Activated naive CD4-positive, alpha-beta T cell treated with anti-CD3 and anti-CD28 coated beads for 36 hours (primary cell): ENCODE data around the gene NT5DC1. TPM values are rescaled to one million over a fixed set of nuclear protein-coding genes. Genes with fewer than 3 reads are reported as not detected.
A peak's percentile ranks its signal among the peaks of the same experiment; 100 is the strongest.

Experiments
- CTCF ChIA-PET: fragments of 350-600 bp; sonication (Branson Sonifier 250); formaldehyde crosslinking; loops from one replicate; lab custom pipeline; 2021; ENCODE audit warnings: antibody characterized with exemption; lab: Charles Lee
- DNase-seq: peaks from one replicate; pipeline ENCODE4 v3.0.0-alpha.2; 2020
- H3K27ac Mint-ChIP-seq: one replicate; pipeline ENCODE4 v1.8.0; 2021; ENCODE audit warnings: mild to moderate bottlenecking, mixed read lengths
- H3K27me3 Mint-ChIP-seq: one replicate; pipeline ENCODE4 v1.8.0; 2021; ENCODE audit warnings: low read depth, mixed read lengths
- H3K36me3 Mint-ChIP-seq: one replicate; pipeline ENCODE4 v1.8.0; 2021; ENCODE audit warnings: low read depth, mixed read lengths
- H3K4me1 Mint-ChIP-seq: one replicate; pipeline ENCODE4 v1.8.0; 2021; ENCODE audit warnings: low read depth, mixed read lengths
- H3K4me3 Mint-ChIP-seq: one replicate; pipeline ENCODE4 v1.8.0; 2021; ENCODE audit warnings: mild to moderate bottlenecking, moderate library complexity, mixed read lengths
- H3K9me3 Mint-ChIP-seq: one replicate; pipeline ENCODE4 v1.8.0; 2021; ENCODE audit warnings: mixed read lengths
- intact Hi-C: fragments of 100-400 bp; cut with micrococcal nuclease; formaldehyde crosslinking; loops from one replicate; pipeline ENCODE4 v1.15.1; 2023
- total RNA-seq, 2 experiments: library from RNA; stranded (reverse); gene quantifications; one replicate each; pipeline ENCODE4 v1.2.3, GENCODE V29; 2021

Gene NT5DC1
- total RNA-seq, 2 experiments from 2014 or later: 59.7 to 62.6 TPM

GRCh38 chr6:116238083-116238482 is 137.4 kb downstream of the NT5DC1 start:
- intact Hi-C loops: no loop called here
- H3K9me3 Mint-ChIP-seq: no peaks in the 10 kb centered on the region
- H3K27me3 Mint-ChIP-seq: no peaks in the 10 kb centered on the region
- no peak for DNase-seq
- no peaks in the 10 kb centered on the region for H3K4me1 Mint-ChIP-seq
- H3K36me3 Mint-ChIP-seq: peaks cover 3% of the 10 kb centered on the region
- no peak overlapping the region for H3K4me3 Mint-ChIP-seq
- CTCF ChIA-PET: no interaction called here
- no peak overlapping the region for H3K27ac Mint-ChIP-seq

DNA sequence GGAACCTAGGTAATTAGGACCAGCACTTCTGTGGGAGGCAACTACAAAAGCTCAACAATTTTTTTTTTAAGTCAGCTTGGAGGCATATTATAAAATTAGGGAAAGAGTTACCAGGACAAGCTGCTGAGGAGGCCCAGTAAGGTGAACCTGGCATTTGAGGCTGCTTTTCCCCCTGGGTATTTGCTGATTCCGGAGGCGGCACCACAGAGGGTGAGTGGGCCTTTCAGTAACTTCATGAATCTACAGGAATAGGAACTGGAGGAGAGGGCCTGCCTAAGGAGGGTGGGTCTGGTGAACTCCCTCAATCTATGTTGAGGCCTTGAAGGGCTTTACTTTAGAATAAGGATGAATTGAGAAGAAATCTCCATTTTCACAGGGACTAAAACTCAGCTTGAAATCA is 138.6 kb downstream of the NT5DC1 start:
- H3K4me1 Mint-ChIP-seq: no peaks in the 10 kb centered on the region
- peaks cover 3% of the 10 kb centered on the region for H3K36me3 Mint-ChIP-seq
- intact Hi-C loops: no loop called here
- no peak overlapping the region for H3K27ac Mint-ChIP-seq
- no peaks in the 10 kb centered on the region for H3K27me3 Mint-ChIP-seq
- no peak overlapping the region for H3K4me3 Mint-ChIP-seq
- no peak for DNase-seq
- CTCF ChIA-PET: interaction anchor here (0.5 to 0.6 kb wide), 2 partner anchors 30 to 1574 kb away, joined by 3 to 6 read pairs; no protein-coding TSS in a partner anchor
- H3K9me3 Mint-ChIP-seq: no peaks in the 10 kb centered on the region

DNA sequence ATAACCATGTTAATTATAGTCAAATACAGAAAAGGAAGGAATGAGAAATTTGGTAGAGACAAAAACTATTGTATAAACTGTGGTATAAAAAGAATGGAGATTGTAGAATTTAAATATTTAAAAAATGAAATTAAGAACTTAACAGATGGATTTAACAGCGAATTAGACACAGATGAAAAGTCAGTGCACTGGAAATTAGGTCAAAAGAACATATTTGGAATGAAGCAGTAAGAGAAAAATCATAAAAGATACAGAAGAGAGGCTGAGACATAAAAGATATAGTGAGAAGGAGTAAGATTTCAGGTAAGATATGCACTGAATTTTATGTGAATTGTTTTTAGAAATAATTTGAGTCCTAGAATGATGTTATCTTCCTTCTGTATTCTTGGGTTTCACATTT is 139.2 kb downstream of the NT5DC1 start:
- Mint-ChIP-seq H3K4me1 (no peaks in the 10 kb centered on the region), H3K27me3 (no peaks in the 10 kb centered on the region), H3K36me3 (peaks cover 3% of the 10 kb centered on the region), H3K27ac (no peak overlapping the region), H3K4me3 (no peak overlapping the region), H3K9me3 (no peaks in the 10 kb centered on the region)
- intact Hi-C loops: no loop called here
- DNase-seq: no peak
- CTCF ChIA-PET: no interaction called here

DNA sequence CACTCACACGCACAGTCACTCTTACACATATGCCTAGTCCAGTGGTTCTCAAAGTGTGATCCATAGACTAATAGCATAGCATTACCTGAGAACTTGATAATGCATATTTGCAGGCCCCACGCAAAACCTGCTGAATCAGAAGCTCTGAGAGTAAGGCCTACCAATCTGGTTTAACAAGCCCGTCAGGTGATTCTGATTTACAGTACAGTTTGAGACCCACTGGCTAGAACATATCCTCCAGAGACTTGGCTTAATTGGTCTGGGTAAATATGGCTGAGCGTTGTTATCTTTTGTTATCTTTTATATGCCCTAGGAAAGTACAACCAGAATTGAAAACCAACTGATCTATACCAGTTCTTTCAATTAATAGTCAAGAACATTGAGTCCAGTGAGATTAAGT is 143.6 kb downstream of the NT5DC1 start:
- Mint-ChIP-seq H3K9me3 (no peaks in the 10 kb centered on the region), H3K27ac (no peak overlapping the region), H3K4me3 (no peak overlapping the region), H3K4me1 (peaks cover 10% of the 10 kb centered on the region), H3K36me3 (peaks cover 3% of the 10 kb centered on the region), H3K27me3 (no peaks in the 10 kb centered on the region)
- CTCF ChIA-PET: interaction anchor here (1.8 kb wide), 1 partner anchor 44 kb away, joined by 7 read pairs; no protein-coding TSS in a partner anchor
- DNase-seq: no peak
- intact Hi-C loops: no loop called here

DNA sequence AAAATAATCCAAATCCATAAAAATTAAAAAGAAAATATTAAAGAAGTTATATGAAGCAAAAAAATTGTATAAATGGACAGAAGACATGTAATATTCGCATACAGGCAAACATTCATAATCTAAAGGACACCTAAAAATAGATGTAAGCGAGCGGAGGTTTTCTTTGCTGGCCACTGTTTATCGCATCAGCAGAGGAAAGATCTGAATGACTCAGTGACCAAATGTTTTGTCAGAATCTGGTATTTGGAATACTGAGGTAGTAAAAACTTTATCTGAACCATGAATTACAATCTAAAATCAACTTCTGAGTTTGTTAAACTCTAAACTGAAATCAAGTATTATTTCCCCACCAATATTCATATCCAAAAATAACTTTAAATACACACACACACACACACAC is 145.4 kb downstream of the NT5DC1 start:
- Mint-ChIP-seq H3K36me3 (peaks cover 6% of the 10 kb centered on the region), H3K4me3 (no peak overlapping the region), H3K27ac (no peak overlapping the region), H3K4me1 (peaks cover 23% of the 10 kb centered on the region), H3K9me3 (no peaks in the 10 kb centered on the region), H3K27me3 (no peaks in the 10 kb centered on the region)
- CTCF ChIA-PET: interaction anchor here (1.8 kb wide), 1 partner anchor 42 kb away, joined by 7 read pairs; no protein-coding TSS in a partner anchor
- DNase-seq: no peak
- intact Hi-C loops: no loop called here

DNA sequence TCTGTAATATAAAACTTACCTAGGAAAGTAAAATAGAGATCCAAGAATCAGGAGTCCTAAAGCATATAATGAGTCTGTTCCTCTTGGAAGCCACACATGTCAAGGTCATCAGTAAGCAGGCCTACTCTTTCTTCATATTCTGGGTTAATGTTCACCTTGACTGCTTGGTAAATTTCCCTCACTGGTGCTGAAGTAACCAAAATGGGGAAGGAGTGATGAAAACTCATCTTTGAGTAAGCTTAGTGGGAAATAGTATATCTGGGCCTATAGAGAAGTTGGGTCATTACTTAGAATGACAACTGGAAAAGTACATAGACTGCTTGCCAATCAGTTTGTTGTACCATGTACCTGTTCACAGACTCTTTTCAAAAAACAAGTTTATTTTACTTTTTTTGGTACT is 146.6 kb downstream of the NT5DC1 start:
- H3K36me3 Mint-ChIP-seq: peaks cover 11% of the 10 kb centered on the region
- H3K9me3 Mint-ChIP-seq: no peaks in the 10 kb centered on the region
- no peaks in the 10 kb centered on the region for H3K27me3 Mint-ChIP-seq
- DNase-seq: no peak
- intact Hi-C loops: no loop called here
- CTCF ChIA-PET: no interaction called here
- H3K4me3 Mint-ChIP-seq: no peak overlapping the region
- H3K27ac Mint-ChIP-seq: no peak overlapping the region
- peaks cover 35% of the 10 kb centered on the region for H3K4me1 Mint-ChIP-seq

- Mint-ChIP-seq H3K9me3 (no peaks in the 10 kb centered on the region), H3K4me1 (peaks cover 37% of the 10 kb centered on the region), H3K36me3 (peaks cover 13% of the 10 kb centered on the region), H3K4me3 (no peak overlapping the region), H3K27me3 (no peaks in the 10 kb centered on the region), H3K27ac (no peak overlapping the region)
- intact Hi-C loops: no loop called here
- no peak for DNase-seq
- CTCF ChIA-PET: no interaction called here
Measured at GRCh38 chr6:116248577-116248976, 147.9 kb downstream of the NT5DC1 start.

DNA sequence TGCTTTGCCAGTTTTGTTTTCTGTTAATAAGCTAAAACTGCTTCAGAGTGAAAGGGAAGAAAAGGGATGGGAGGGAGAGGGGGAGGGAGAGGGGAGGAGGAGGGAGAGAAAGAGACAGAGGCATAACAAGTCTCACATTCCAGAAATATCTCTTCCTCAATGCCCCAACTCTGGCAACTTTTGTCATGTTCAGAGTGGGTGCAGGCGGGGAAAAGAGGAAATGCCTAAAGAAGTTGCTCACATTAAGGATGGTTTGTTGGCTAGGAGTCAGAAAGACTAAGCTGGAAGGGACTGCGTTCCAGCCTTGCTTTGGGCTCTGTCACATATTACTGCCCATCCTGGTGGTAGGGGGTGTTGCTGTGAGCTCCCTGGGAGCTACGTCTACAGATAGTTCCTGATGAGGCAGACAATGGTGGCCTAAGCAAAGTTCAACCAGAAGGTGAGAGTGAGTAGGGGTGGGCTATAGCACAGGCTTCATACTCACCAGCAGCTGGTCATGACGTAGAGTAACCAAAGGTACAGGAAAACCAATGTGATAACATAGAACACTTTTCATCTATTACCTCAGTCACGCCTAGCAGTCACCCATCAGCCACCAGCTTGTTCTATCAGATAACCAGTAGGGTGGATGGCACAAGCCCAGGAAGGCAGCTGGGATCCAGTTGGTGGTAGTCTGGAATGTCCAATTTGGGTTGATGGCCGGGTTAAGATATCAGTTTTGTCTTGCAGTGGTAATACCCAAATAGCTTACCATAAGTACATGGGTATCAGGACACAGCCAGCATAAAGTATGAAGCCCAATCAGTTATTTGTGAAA is 151.1 kb downstream of the NT5DC1 start:
- Mint-ChIP-seq H3K9me3 (no peaks in the 10 kb centered on the region), H3K27ac (no peak overlapping the region), H3K4me1 (peaks cover 37% of the 10 kb centered on the region), H3K27me3 (no peaks in the 10 kb centered on the region), H3K36me3 (peaks cover 13% of the 10 kb centered on the region), H3K4me3 (no peak overlapping the region)
- CTCF ChIA-PET: interaction anchor here (1.1 to 1.7 kb wide), 3 partner anchors 9 to 27 kb away, joined by 3 to 5 read pairs (median 4); no protein-coding TSS in a partner anchor
- intact Hi-C loops: loop anchor here (5.0 to 10.0 kb wide), 3 partner anchors 1293 to 1423 kb away; partner anchors contain the start of genes GOPC and NUS1
- no peak for DNase-seq

DNA sequence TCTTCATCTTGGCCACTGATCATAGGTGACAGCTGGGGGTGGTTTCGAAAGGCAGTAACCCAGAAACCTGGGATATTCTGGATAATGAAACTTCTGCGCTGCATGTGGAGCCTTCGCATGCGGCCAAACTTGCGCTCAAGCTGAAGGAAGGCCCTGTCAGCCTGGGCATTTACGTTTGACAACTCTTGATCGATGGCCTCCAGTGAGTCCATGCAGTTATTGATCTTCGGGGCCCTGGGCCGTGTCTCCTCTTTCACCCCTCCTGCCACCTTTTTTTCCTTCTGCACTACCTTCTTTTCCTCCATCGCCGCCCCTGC is 152.5 kb downstream of the NT5DC1 start:
- peaks cover 41% of the 10 kb centered on the region for H3K4me1 Mint-ChIP-seq
- no peak overlapping the region for H3K27ac Mint-ChIP-seq
- intact Hi-C loops: loop anchor here (1.0 to 10.0 kb wide), 4 partner anchors 117 to 1422 kb away; partner anchors contain the start of genes DSE, GOPC and NUS1
- H3K4me3 Mint-ChIP-seq: no peak overlapping the region
- no peaks in the 10 kb centered on the region for H3K27me3 Mint-ChIP-seq
- CTCF ChIA-PET: interaction anchor here (1.5 to 1.7 kb wide), 3 partner anchors 15 to 26 kb away, joined by 3 to 5 read pairs (median 4); no protein-coding TSS in a partner anchor
- no peaks in the 10 kb centered on the region for H3K9me3 Mint-ChIP-seq
- H3K36me3 Mint-ChIP-seq: peaks cover 13% of the 10 kb centered on the region
- no peak for DNase-seq

DNA sequence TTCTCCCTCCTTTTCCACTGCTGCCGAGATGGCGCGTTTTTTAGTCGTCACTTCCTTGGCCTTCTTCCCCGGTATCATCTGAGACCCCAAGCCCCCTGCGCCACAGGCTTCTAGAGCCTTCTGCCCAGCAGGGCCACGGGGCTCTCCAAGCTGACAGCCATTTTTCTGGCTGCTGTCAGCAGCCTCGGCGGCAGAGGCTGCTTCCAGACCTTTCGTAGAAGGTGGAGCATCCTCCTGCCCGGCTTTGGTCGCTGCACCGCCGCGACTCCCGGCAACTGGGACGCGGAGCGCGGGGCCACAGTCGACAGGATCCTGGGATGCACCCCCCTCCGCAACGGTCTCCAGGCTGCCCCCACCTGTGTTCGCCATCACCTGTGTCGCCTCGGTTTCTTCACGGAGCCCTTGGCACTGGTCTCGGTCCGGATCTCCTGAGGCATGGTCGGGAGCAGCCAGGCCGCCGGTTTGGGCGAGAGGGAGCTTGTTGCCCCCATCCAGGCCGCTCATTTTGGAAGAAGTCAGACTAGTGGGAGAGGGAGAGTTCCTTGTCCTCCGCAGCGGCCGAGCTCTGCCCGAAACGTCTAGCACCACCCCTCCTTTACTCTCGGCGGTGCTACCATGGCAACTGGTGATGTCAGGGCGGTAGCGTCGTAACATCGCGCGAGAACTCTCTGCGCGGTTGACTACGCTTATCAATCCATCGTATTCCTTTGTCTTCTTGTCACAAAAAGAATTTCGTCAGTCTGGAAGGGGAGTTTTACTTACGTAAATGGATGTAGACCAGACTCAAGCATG is 153.0 kb downstream of the NT5DC1 start, which contains the start of gene TSPYL4:
Gene TSPYL4 (minus strand): TSS at position 571 of the 792 bp plus-strand sequence. CDS start 67 bp downstream, at position 504.
- H3K9me3 Mint-ChIP-seq: no peaks in the 10 kb centered on the region
- H3K36me3 Mint-ChIP-seq: peaks cover 13% of the 10 kb centered on the region
- H3K4me1 Mint-ChIP-seq: peaks cover 35% of the 10 kb centered on the region
- no peaks in the 10 kb centered on the region for H3K27me3 Mint-ChIP-seq
- intact Hi-C loops: loop anchor here (1.0 to 10.0 kb wide), 11 partner anchors 15 to 1421 kb away; partner anchors contain the start of genes DSE, GOPC, NT5DC1 and NUS1
- H3K27ac Mint-ChIP-seq: no peak within 1 kb of the TSS
- peak; percentile 95 for DNase-seq
- H3K4me3 Mint-ChIP-seq: no peak within 1 kb of the TSS
- CTCF ChIA-PET: interaction anchor here (1.4 to 3.7 kb wide), 3 partner anchors 15 to 27 kb away, joined by 3 to 22 read pairs (median 3); no protein-coding TSS in a partner anchor

- Mint-ChIP-seq H3K9me3 (no peaks in the 10 kb centered on the region), H3K36me3 (peaks cover 16% of the 10 kb centered on the region), H3K4me1 (peaks cover 31% of the 10 kb centered on the region), H3K27me3 (no peaks in the 10 kb centered on the region), H3K27ac (no peak overlapping the region), H3K4me3 (no peak overlapping the region)
- CTCF ChIA-PET: interaction anchor here (1.4 to 3.7 kb wide), 3 partner anchors 14 to 26 kb away, joined by 3 to 22 read pairs (median 3); no protein-coding TSS in a partner anchor
- intact Hi-C loops: loop anchor here (1.0 to 10.0 kb wide), 10 partner anchors 14 to 1420 kb away; partner anchors contain the start of genes GOPC, NT5DC1, NUS1 and RWDD1
- no peak for DNase-seq
Measured at GRCh38 chr6:116254297-116255056, 153.8 kb downstream of the NT5DC1 start.
